ENCODE data around the gene INAFM2. TPM values are rescaled to one million over a fixed set of nuclear protein-coding genes. Genes with fewer than 3 reads are reported as not detected.

Gene INAFM2
- polyA plus RNA-seq, 3 donors = 5.1 to 19.6 (median 8.3) TPM

DNA sequence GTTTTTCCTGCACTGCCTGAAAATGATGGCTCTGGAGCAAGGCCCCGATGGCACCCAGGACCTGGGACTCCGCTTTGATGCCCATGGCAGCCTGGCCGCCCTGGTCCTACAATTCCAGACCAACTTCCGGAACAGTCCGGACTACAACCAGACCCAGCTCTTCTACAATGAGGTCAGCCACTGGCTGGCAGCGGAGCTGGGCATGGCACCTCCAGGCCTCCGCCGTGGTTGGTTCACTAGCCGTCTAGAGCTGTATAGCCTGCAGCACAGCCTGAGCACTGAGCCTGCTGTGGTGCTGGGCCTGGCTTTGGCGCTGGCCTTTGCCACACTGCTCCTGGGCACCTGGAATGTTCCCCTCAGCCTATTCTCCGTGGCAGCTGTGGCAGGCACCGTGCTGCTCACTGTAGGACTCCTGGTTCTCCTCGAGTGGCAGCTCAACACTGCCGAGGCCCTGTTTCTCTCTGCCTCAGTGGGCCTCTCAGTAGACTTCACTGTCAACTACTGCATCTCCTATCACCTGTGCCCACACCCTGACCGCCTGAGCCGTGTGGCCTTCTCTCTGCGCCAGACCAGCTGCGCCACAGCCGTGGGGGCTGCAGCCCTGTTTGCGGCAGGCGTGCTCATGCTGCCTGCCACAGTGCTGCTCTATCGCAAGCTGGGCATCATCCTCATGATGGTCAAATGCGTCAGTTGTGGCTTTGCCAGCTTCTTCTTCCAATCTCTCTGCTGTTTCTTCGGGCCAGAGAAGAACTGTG lies 45.4 kb downstream of the INAFM2 start:
- H3K4me3 ChIP-seq (replicated peaks in 1 of 3; ENCODE audit: low read depth in 2 of 3, low read length in 3 of 3) = no peak overlapping the region
- H4K20me1 ChIP-seq (ENCODE audit: insufficient read depth, low read length) = no peaks in the 10 kb centered on the region
- H3K27me3 ChIP-seq (ENCODE audit: control insufficient read depth in 2 of 2, insufficient read depth in 2 of 2, low read length in 2 of 2) = no peaks in the 10 kb centered on the region
- no peaks in the 10 kb centered on the region for H3K9me3 ChIP-seq (replicated peaks in 1 of 2; ENCODE audit: control insufficient read depth in 1 of 2, insufficient read depth in 1 of 2, low read length in 2 of 2)
- no peak for DNase-seq
- H3K9ac ChIP-seq (ENCODE audit: insufficient read depth, low read length, poor library complexity, severe bottlenecking) = no peak overlapping the region
- peaks cover 4 to 6% of the 10 kb centered on the region in 2 donors for H3K36me3 Mint-ChIP-seq
- H3K27me3 Mint-ChIP-seq (ENCODE audit: low read depth in 3 of 3) = peaks cover 2 to 8% (median 6%) of the 10 kb centered on the region in 3 donors
- no peak overlapping the region for H3K27ac ChIP-seq (ENCODE audit: low read depth in 1 of 2, low read length in 2 of 2)
- peak overlapping the region; percentile 78 for H2AFZ ChIP-seq (ENCODE audit: insufficient read depth, low read depth, low read length, poor library complexity, severe bottlenecking)
- WGBS (ENCODE audit: insufficient coverage) = 95% methylated on average over 23 of the region's 24 CpGs
- H3K9me3 Mint-ChIP-seq = no peaks in the 10 kb centered on the region
- no peak overlapping the region for H3K4me2 ChIP-seq (replicated peaks; ENCODE audit: extremely low read depth, low read length, poor library complexity, severe bottlenecking)
- peaks cover 24 to 35% of the 10 kb centered on the region in 2 donors for H3K4me1 ChIP-seq (ENCODE audit: control insufficient read depth in 1 of 2, insufficient read depth in 2 of 2, low read length in 2 of 2)
- peaks cover 32% of the 10 kb centered on the region for H3K4me1 Mint-ChIP-seq
- no peak overlapping the region for H3K27ac Mint-ChIP-seq
- intact Hi-C loops (cut with micrococcal nuclease) = loop anchor here (1.0 to 5.0 kb wide), 3 partner anchors 38 to 53 kb away; partner anchors contain the start of gene IVD (in 1 of the 2)
- H3K36me3 ChIP-seq (replicated peaks in 1 of 2; ENCODE audit: control insufficient read depth in 1 of 2, insufficient read depth in 2 of 2, low read length in 2 of 2) = no peaks in the 10 kb centered on the region
- no peaks in the 10 kb centered on the region for H3K79me2 ChIP-seq (ENCODE audit: insufficient read depth, low read length)
- H3K4me3 Mint-ChIP-seq = peak overlapping the region in 1 of 2 donors; percentile 57
- TF ChIP-seq CTCF (IDR thresholded peaks at IDR 0.05) = no peak

- Histone ChIP-seq H3K36me3 (replicated peaks in 1 of 2; ENCODE audit: control insufficient read depth in 1 of 2, insufficient read depth in 2 of 2, low read length in 2 of 2) (no peaks in the 10 kb centered on the region), H3K27ac (ENCODE audit: low read depth in 1 of 2, low read length in 2 of 2) (no peak overlapping the region), H3K27me3 (ENCODE audit: control insufficient read depth in 2 of 2, insufficient read depth in 2 of 2, low read length in 2 of 2) (no peaks in the 10 kb centered on the region), H2AFZ (ENCODE audit: insufficient read depth, low read depth, low read length, poor library complexity, severe bottlenecking) (no peak overlapping the region), H3K9me3 (replicated peaks in 1 of 2; ENCODE audit: control insufficient read depth in 1 of 2, insufficient read depth in 1 of 2, low read length in 2 of 2) (no peaks in the 10 kb centered on the region), H3K4me2 (replicated peaks; ENCODE audit: extremely low read depth, low read length, poor library complexity, severe bottlenecking) (no peak overlapping the region), H3K4me3 (replicated peaks in 1 of 3; ENCODE audit: low read depth in 2 of 3, low read length in 3 of 3) (no peak overlapping the region), H3K4me1 (ENCODE audit: control insufficient read depth in 1 of 2, insufficient read depth in 2 of 2, low read length in 2 of 2) (peaks cover 24 to 35% of the 10 kb centered on the region in 2 donors), H3K79me2 (ENCODE audit: insufficient read depth, low read length) (no peaks in the 10 kb centered on the region), H4K20me1 (ENCODE audit: insufficient read depth, low read length) (no peaks in the 10 kb centered on the region), H3K9ac (ENCODE audit: insufficient read depth, low read length, poor library complexity, severe bottlenecking) (no peak overlapping the region)
- no peak overlapping the region for H3K27ac Mint-ChIP-seq
- intact Hi-C loops (cut with micrococcal nuclease) = loop anchor here (5.0 kb wide), 2 partner anchors 38 to 53 kb away; partner anchors contain the start of gene IVD (in 1 of the 2)
- H3K27me3 Mint-ChIP-seq (ENCODE audit: low read depth in 3 of 3) = peaks cover 2 to 8% (median 6%) of the 10 kb centered on the region in 3 donors
- TF ChIP-seq CTCF (IDR thresholded peaks at IDR 0.05) = no peak
- H3K9me3 Mint-ChIP-seq = no peaks in the 10 kb centered on the region
- WGBS (ENCODE audit: insufficient coverage) = 95% methylated on average over 10 of the region's 10 CpGs
- peaks cover 30% of the 10 kb centered on the region for H3K4me1 Mint-ChIP-seq
- H3K36me3 Mint-ChIP-seq = peaks cover 4% of the 10 kb centered on the region in 2 donors
- H3K4me3 Mint-ChIP-seq = no peak overlapping the region
- no peak for DNase-seq
Measured at GRCh38 chr15:40369474-40369869, 46.0 kb downstream of the INAFM2 start.

Measured in CD14-positive monocyte (primary cell).